ENCODE results near the gene ELAVL1.

The ELAVL1 gene

GRCh38 chr19:7909471-7910067, 95.9 kb downstream of the ELAVL1 start:
- no peak for DNase-seq (ENCODE audit: low read depth)

DNA sequence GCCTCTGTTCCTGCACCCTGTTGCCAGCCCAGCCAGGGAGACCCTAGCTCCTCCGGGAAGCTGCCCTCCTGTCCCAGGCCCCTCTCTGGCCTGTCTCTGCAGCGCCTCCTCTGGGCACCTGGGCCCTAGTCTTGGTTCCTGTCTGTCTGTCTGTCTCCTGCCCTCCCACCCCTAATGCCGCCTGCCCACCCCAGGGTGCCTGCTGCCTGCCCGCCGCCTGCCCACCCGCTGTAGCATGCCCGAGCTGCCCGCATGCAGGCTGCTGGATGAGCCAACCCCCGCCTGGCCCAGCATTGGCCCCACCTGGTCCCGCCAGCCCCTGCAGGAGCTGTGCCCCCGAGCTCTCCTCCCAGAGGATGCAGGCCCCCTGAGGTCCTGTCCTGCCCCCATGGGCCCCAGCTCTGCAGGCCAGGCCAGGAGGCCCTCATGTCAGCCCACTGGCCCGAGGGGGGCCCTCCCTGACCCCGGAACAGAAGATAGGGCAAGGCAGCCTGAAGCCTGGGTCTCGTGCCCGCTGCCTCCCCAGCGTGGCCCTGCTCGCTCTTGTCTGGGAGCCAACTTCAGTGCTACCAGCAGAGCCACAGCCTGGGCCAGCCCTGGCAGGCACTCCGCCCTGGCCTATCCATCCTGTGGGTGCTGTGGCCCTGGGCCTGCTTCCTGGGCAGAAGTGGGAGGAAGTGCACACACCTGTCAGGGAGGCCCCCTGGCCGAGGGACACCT, 96.5 kb downstream of the ELAVL1 start:
- no peak for DNase-seq (ENCODE audit: low read depth)

Data from activated T-helper 1 cell treated with Interleukin-2 at 50 U/mL for 16 hours (primary cell).